Lung (tissue), 12 donors: ENCODE measurements around the gene CD248. TPM values are rescaled to one million over a fixed set of nuclear protein-coding genes. Genes with fewer than 3 reads are reported as not detected.

ENCODE experiments used
- ATAC-seq: fragments of 200-7000 bp; cut with Tn5 transposase; one replicate; pipeline ENCODE4 v1.9.1; 2020; ENCODE audit warnings: moderate number of reproducible peaks; ENCODE audit not compliant: insufficient read depth, low FRiP score
- DNase-seq, 3 donors: peaks; one replicate each; pipeline ENCODE4 v3.0.0-alpha.2; 2013 to 2017
- H3K27ac ChIP-seq, 2 donors: one replicate each; pipeline ENCODE4 v1.5.1; 2013; ENCODE audit warnings: mild to moderate bottlenecking in 2 of 2, moderate library complexity in 2 of 2, control low read depth in 1 of 2, inconsistent platforms in 1 of 2, low read depth in 1 of 2, low read length in 1 of 2
- H3K27me3 ChIP-seq, 3 donors: one replicate each; pipeline ENCODE4 v1.5.1; 2013; ENCODE audit warnings: low read length in 2 of 3; ENCODE audit not compliant: control insufficient read depth in 3 of 3, insufficient read depth in 3 of 3
- H3K36me3 ChIP-seq, 4 donors: one replicate each; pipeline ENCODE4 v1.5.1; 2013; ENCODE audit warnings: low read length in 4 of 4, mild to moderate bottlenecking in 1 of 4, moderate library complexity in 1 of 4; ENCODE audit not compliant: control insufficient read depth in 4 of 4, insufficient read depth in 4 of 4
- H3K4me1 ChIP-seq, 5 donors: one replicate each; pipeline ENCODE4 v1.5.1; 2013; ENCODE audit warnings: low read length in 5 of 5, mild to moderate bottlenecking in 2 of 5, moderate library complexity in 1 of 5; ENCODE audit not compliant: control insufficient read depth in 5 of 5, insufficient read depth in 5 of 5
- H3K4me3 ChIP-seq: one replicate; pipeline ENCODE4 v1.5.1; 2013; ENCODE audit warnings: mild to moderate bottlenecking, control low read depth, moderate library complexity
- H3K9ac ChIP-seq, 2 donors: one replicate each; pipeline ENCODE4 v1.5.1; 2013; ENCODE audit warnings: low read length in 2 of 2, control low read depth in 1 of 2; ENCODE audit not compliant: insufficient read depth in 1 of 2
- H3K9me3 ChIP-seq, 4 donors: one replicate each; pipeline ENCODE4 v1.5.1; 2013; ENCODE audit warnings: low read length in 3 of 4, mild to moderate bottlenecking in 1 of 4, moderate library complexity in 1 of 4; ENCODE audit not compliant: control insufficient read depth in 4 of 4, insufficient read depth in 3 of 4
- WGBS, 2 donors: extraction: QIAGEN DNeasy Blood & Tissue Kit; methylation state at CpG; one replicate each; pipeline ENCODE4 v1.1.7; 2013; 5-methylcytosine and 5-hydroxymethylcytosine counted together
- polyA plus RNA-seq, 2 donors: library from polyadenylated mRNA; stranded (reverse); fragments of 200-250 nt; gene quantifications; one replicate each; pipeline ENCODE4 v1.2.1, GENCODE V29; 2013
- total RNA-seq, 2 donors: library from RNA; depleted of rRNA in 1 of 2; stranded (reverse); fragments of >200 nt in 1 of 2; gene quantifications; one replicate each; pipeline ENCODE4 v1.2.1, GENCODE V29; 2014 to 2021
- TF ChIP-seq, protein P1 (sequence below): IDR thresholded peaks from 2 replicates; pipeline ENCODE4 v1.5.1; 2012; ENCODE audit warnings: mild to moderate bottlenecking; ENCODE audit errors: control extremely low read depth, extremely low read depth
- donor health status: control.
- donor health status: control.
- donor health status: Bipolar disorder and iron deficiency.
- donor health status: healthy.
- donor health status: DM: yes; HTN: yes; CAD: no.

The CD248 gene
- total and polyA plus RNA-seq, 4 donors: 9.2 to 53.5 (median 23.0) TPM

DNA sequence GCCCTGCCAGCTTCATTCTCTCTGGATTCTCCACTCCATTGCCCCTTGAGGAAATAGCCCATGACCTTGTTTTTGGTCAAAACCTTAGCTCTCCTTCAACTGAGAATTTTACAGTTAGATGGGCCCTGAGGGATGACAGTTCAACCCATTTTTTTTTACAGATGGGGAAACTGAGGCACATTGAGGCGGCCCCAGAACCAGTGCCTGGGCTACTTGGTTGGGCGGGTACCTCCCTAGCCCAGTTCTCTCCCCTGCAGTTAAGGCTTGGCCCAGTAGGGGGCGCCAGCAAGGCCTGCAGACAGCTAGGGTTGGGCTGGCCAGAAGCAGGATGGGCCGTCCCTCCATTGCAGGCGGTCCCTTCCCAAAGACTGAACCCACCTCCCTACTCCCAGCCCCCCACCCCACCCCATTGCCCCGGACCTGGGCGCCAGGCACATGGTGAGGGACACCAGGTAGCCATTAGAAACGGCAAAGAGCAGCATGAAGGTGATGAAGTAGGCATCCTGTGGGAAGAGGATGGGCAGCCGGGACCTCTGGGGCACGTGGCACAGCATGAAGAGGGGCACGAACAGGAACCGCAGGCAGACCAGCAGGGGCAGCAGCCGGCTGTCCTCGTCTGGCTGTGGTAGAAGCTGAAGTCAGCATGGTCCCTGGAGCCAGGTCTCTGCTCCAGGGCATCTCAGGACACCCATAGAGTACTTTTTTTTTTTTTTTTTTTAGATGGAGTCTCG, 47.1 kb upstream of the CD248 start:
- Histone ChIP-seq H3K27me3 (no peaks in the 10 kb centered on the region), H3K36me3 (no peaks in the 10 kb centered on the region), H3K4me3 (no peak overlapping the region), H3K9me3 (no peaks in the 10 kb centered on the region), H3K9ac (no peak overlapping the region), H3K27ac (no peak overlapping the region), H3K4me1 (peaks cover 0 to 5% (median 0%) of the 10 kb centered on the region in 5 donors)
- no peak for DNase-seq
- TF ChIP-seq, protein P1, sequence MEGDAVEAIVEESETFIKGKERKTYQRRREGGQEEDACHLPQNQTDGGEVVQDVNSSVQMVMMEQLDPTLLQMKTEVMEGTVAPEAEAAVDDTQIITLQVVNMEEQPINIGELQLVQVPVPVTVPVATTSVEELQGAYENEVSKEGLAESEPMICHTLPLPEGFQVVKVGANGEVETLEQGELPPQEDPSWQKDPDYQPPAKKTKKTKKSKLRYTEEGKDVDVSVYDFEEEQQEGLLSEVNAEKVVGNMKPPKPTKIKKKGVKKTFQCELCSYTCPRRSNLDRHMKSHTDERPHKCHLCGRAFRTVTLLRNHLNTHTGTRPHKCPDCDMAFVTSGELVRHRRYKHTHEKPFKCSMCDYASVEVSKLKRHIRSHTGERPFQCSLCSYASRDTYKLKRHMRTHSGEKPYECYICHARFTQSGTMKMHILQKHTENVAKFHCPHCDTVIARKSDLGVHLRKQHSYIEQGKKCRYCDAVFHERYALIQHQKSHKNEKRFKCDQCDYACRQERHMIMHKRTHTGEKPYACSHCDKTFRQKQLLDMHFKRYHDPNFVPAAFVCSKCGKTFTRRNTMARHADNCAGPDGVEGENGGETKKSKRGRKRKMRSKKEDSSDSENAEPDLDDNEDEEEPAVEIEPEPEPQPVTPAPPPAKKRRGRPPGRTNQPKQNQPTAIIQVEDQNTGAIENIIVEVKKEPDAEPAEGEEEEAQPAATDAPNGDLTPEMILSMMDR: no peak
- no peak for ATAC-seq
- 79% methylated on average over 14 to 15 of the region's 15 CpGs for WGBS, 2 donors

DNA sequence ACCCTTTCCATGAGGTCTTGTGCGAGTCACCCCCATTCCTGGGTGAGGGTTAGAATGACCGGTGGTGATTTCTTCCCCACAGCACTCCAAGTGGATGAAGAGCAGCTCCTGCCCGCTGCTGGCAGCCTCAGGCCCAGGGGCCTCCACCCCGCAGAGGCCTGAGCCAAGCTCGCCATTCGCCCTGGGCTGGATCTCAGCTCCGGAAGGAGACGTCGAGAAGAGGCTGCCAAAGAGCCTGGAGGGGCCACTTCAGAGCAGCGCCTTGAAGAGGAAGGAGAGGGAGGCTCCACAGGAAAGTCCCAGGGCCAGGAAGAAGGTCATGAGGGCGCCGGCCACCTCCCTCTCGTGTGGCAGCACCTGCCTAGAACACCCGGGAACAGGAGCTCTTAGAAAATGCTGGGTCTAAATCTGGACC, 46.4 kb upstream of the CD248 start:
- Histone ChIP-seq H3K27me3 (no peaks in the 10 kb centered on the region), H3K4me3 (no peak overlapping the region), H3K9me3 (no peaks in the 10 kb centered on the region), H3K27ac (peak overlapping the region in 1 of 2 donors; percentile 0), H3K36me3 (no peaks in the 10 kb centered on the region), H3K4me1 (peaks cover 0 to 5% (median 0%) of the 10 kb centered on the region in 5 donors), H3K9ac (no peak overlapping the region)
- 49 to 78% methylated on average over 14 of the region's 14 CpGs for WGBS, 2 donors
- TF ChIP-seq, protein P1: no peak
- DNase-seq (peak in 2 of 3 donors; percentile 35 to 39), ATAC-seq (peak; percentile 19)

DNA sequence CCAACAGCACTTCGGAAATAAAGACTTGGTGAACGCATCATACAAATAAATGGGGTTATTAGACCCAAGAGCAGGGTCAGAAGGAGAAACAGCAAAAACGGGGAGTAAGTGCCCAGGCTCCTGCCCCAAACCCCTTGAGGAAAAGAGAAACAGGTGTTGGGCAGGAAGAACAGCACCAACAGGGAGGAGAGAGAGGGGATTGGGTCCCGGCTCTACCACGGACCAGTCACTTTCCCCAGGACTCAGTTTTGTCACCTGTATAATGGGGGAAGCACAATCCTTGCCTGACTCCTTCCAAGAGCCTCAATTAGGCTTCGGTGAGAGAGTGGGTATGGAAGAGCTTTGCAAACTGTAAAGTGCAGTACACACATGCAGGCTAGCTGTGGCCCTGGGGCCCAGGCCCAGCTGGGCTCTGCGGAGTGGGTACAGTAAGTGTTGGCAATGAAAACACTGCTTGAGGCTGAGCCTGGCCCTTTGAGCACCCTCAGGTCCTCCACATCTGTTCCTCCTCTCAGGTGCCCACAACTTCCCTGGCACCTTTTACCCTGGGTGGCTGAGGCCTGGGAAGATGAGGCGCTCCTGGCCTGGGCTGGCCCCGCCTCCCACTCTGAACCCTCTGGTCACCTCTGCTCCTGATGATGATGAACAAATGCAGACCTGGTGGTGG, 45.8 kb upstream of the CD248 start:
- DNase-seq (no peak), ATAC-seq (no peak)
- TF ChIP-seq, protein P1: no peak
- 78 to 83% methylated on average over 9 of the region's 9 CpGs for WGBS, 2 donors
- H3K36me3 ChIP-seq: no peaks in the 10 kb centered on the region
- peak overlapping the region in 1 of 2 donors; percentile 0 for H3K27ac ChIP-seq
- H3K27me3 ChIP-seq: no peaks in the 10 kb centered on the region
- no peaks in the 10 kb centered on the region for H3K9me3 ChIP-seq
- H3K9ac ChIP-seq: no peak overlapping the region
- H3K4me3 ChIP-seq: no peak overlapping the region
- H3K4me1 ChIP-seq: peaks cover 0 to 5% (median 0%) of the 10 kb centered on the region in 5 donors
